HepG2 (cell line): ENCODE results near the gene C11orf68.

ENCODE experiments used
- KLF12 ChIP-seq: sonication (generic); formaldehyde crosslinking; IDR thresholded peaks from 2 replicates; pipeline ENCODE4 v1.4.0; 2020; ENCODE audit warnings: missing genetic modification reagents, borderline replicate concordance
- KLF16 ChIP-seq, 2 experiments: sonication (generic) in 1 of 2; formaldehyde crosslinking in 1 of 2; IDR thresholded peaks; 2 replicates each; pipeline versions ENCODE4 v1.6.1 to v1.8.0; 2016 to 2023; ENCODE audit warnings: missing genetic modification reagents in 2 of 2, missing compliant biosample characterization in 1 of 2
- POLR2A ChIP-seq, 2 experiments: IDR thresholded peaks; 2 replicates each; pipeline ENCODE4 v1.6.1; 2011; ENCODE audit warnings: low read depth in 2 of 2, low read length in 2 of 2, mild to moderate bottlenecking in 1 of 2, moderate library complexity in 1 of 2; ENCODE audit not compliant: insufficient read depth in 1 of 2
- POLR2AphosphoS2 ChIP-seq: IDR thresholded peaks from 2 replicates; pipeline ENCODE4 v1.6.1; 2011; ENCODE audit warnings: low read depth, low read length, improper control_type of control experiment
- POLR2AphosphoS5 ChIP-seq: IDR thresholded peaks from 2 replicates; pipeline ENCODE4 v1.6.1; 2012; ENCODE audit warnings: low read depth, low read length
- YY1 ChIP-seq: IDR thresholded peaks from 2 replicates; pipeline ENCODE4 v1.6.1; 2011; ENCODE audit warnings: low read length, low read depth, moderate library complexity, mild to moderate bottlenecking; ENCODE audit not compliant: insufficient read depth, insufficient replicate concordance
- ZNF276 ChIP-seq: sonication (generic); formaldehyde crosslinking; IDR thresholded peaks from 2 replicates; pipeline ENCODE4 v1.4.0; 2020; ENCODE audit warnings: mild to moderate bottlenecking, low read depth, missing genetic modification reagents

- TF ChIP-seq YY1 (no peak), POLR2AphosphoS5 (no peak), KLF12 (CRISPR knock-in tag) (no peak), POLR2AphosphoS2 (no peak), ZNF276 (CRISPR knock-in tag) (no peak), KLF16 (CRISPR knock-in tag; IDR thresholded peaks at IDR 0.05) (no peak), POLR2A (IDR thresholded peaks at IDR 0.05; ENCODE audit: insufficient read depth in 1 of 2, low read depth in 2 of 2, low read length in 2 of 2) (no peak)
Observed at GRCh38 chr11:65954771-65955170, 35.9 kb upstream of the C11orf68 start.
